Measurements from ENCODE around the gene CCDC71. TPM values are rescaled to one million over a fixed set of nuclear protein-coding genes. Genes with fewer than 3 reads are reported as not detected.

The CCDC71 gene
- 21.8 TPM for polyA plus RNA-seq (2013, experiment 1 of 2; ENCODE audit: insufficient read length)
- polyA plus RNA-seq (2013, experiment 2 of 2; ENCODE audit: insufficient read length), result 16.3 TPM

DNA sequence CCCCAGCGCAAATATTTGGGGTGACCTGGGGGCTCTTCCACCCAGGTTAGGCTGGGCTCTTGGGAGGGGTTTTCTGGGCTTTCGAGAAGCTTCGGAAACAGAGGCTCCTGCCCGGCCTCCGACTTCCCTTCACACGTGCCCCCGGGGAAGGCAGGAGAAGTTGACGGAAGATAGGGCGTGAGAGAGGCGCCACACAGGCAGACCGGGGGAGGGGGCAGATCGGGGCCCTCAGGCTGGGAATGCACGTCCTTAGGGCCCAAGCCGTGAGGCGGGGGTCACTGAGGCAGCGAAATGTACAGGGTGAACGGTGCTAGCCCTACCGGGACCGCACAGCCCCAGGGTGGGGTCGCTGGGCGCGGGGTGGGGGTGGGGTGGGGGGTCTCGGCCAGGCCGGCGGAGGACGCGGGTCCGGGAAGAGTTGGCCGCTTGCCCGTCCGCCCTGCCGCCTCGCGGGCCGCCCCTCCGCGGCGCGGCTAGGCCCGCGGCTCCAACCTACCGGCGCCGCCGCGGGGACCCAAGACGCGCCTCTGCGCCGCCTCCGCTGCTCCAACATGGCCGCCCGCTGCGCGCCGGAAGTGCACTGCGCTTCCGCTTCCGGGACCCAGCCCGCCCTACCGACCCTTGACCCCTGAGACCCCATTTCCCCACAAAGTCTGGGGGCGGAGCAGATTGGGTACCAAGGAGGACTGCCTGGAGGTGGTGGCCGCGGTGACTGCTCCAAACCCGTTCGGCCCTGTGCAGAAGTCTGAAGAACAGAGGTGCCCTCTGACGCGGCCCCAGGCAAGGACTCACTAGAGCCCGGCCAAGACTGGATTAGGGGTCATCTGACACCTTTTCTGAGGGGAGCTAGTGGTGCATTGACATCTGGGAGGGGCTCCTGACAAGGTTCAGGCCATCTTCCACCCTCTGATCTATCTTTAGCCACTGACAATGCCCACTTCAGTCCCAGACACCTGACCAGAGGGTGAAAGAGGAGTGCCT is at the start of gene CCDC71:
CCDC71 (minus strand) TSS at position 561 of the 981 bp plus-strand sequence. CDS start 2,123 bp downstream, outside the sequence.
- DNase-seq, result peak; percentile 71

DNA sequence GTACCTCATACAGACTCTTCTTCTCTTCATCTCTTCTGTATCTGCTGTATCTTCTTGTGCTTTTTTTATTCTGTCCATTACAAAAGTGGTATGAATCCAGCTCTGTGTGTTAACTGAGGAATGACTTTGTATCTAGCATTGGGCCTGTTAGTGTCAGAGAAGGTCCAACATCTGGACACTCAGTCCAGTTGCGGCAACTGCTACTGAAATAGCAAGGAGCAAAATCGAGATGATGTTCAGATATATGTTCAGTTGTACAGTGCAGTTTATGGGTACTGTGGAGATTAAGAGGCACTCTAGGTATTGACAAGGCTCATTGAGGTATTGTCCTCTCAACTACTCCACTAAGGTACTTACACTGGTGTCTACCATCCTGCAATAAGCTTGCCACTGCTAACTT is 47.9 kb upstream of the CCDC71 start:
- DNase-seq, result no peak

DNA sequence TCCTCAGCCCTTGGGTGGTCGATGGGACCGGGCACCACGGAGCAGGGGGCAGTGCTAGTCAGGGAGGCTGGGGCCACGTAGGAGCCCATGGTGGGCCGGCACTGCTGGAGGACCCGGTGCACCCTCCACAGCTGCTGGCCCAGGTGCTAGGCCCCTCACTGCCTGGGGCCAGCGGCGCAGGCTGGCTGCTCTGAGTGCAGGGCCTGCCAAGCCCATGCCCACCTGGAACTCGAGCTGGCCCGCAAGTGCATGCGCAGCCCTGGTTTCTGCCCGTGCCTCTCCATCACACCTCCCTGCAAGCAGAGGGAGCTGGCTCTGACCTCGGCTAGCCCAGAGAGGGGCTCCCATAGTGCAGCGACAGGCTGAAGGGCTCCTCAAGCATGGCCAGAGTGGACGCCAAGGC is 47.4 kb upstream of the CCDC71 start:
- no peak for DNase-seq

DNA sequence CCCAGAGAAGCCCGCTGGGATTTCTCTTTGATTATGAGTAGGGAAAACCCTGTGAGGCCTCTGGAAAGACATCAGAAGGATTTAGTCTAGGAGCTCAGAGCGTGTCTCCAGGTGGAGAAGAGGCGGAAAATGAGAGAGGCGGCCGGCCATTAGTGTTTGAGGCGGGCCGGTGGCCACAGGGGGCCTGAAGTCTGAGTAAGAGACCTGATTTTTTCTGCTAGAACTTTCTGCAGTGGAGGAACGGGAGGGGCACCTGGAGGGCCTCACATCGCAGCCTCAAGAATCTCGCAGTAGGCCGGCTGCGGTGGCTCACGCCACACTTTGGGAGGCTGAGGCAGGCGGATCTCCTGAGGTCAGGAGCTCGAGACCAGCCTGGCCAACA is 33.8 kb upstream of the CCDC71 start:
- DNase-seq, result no peak

DNA sequence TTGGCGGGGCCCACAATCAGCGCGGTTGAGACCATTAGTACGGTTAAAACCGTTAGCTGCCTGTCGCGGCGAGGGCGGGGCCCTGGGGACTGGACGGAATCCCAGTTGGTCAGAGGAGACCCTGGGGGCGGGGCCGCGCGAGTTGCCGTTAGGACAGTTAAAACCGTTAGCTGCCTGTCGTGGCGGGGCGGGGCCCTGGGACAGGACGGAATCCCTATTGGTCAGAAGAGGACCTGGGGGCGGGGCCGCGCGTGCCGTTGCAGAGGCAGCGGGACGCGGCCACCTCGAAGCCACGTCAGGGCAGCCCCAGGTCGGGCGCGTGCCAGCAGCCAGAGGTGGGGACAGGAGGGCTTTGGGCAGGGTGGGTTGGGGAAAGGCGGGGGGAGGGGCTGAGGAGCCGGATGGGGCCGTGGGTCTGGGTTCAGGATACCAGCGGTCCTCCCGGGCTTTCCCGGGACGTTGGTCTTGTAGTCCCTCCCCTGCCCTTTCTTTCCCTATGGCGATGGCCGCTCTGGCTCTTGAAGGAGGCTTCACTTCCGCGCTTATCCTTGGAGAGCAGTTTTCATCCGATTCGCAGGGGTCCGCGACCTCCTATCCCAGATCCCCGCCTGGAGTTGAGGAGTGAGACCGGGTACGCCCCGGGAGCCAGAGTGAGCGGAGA is 33.2 kb upstream of the CCDC71 start:
- peak; percentile 88 for DNase-seq

DNA sequence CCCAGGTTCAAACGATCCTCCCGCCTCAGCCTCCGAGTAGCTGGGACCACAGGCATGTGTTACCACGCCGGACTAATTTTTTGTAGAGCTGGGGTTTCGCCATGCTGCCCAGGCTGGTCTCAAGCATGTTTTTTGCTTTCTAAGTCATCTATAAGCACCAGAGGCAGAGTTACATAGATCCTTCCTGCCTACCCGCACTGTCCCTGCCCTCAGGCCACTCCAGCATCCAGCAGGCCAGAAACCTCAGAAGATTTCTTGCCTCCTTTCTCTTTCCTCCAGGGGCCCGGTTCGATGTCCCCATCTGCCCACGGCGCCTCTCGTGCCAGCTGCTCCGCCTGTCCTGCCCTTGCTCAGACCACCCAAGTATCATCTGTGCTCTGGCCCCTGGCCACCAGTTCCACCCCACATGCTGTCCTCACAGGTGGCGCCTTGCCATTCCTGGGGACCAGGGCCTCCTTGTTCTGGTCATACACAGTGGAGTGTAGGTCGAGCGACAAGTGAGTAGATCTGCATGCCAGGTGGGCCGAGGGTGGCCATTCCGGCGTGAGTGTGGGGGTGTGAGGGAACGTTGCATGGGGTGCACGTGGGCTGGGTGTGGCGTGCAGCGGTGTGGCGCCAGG is 32.6 kb upstream of the CCDC71 start:
- DNase-seq, result no peak

DNA sequence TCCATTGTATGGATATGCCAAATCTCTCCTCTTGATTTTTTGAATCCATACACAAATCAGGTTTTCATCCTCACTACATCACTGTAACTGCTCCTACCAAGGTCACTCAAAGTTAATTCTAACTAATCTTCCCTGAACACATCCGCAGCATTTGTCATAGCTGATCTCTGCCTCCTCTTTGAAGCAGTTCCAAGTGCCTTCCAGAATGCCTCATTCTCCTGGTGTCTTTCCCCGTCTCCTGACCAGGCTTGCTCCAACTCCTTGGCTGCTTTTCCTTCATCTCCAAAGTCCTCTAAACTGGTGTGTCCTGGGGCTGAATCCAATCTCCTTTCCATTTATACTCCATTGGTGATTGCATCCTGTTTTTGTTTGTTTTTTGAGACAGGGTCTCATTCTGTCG is 32.0 kb upstream of the CCDC71 start:
- DNase-seq, result no peak

DNA sequence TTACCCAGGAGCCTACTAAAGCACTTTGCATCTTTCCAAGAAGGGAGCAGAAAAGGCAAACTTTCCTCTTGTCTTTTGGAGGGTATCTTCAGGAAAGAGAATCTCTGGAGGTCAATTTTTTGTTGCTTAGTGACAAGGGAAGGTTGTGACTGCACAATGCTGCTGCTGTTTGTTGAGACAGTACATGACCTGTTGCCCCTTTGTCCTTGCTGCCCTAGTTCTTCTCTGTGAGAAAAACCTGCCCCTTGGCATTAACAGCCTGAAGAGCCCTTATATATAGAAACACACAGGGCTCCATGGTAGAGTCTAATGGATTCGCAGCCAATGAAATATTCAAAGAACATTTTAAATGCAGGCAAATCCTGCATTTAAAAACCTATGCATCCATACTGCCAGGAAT is 25.6 kb upstream of the CCDC71 start:
- DNase-seq, result no peak

DNA sequence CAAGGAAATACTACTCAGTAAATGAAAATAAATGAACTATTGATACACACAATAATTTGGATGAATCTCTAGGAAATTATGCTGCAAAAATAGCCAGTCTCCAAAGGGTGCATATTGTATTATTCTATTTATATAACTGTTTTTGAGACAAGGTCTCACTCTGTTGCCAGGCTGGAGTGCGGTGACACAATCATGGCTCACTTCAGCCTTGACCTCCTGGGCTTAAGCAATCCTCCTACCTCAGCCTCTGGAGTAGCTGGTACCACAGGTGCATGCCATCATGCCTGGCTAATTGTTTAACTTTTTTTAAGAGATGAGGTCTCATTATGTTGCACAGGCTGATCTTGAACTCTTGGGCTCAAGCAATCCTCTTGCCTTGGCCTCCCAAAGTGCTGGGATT is 17.7 kb upstream of the CCDC71 start:
- DNase-seq, result no peak

DNA sequence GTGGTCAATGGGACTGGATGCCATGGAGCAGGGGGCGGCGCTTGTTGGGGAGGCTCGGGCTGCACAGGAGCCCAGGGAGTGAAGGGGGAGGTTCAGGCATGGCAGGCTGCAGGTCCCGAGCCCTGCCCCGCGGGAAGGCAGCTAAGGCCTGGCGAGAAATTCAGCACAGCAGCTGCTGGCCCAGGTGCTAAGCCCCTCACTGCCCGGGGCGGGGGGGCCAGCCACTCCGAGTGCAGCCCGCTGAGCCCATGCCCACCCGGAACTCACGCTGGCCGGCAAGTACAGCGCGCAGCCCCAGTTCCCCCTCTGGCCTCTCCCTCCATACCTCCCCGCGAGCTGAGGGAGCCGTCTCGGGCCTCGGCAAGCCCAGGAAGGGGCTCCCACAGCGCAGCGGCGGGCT is 16.6 kb upstream of the CCDC71 start:
- DNase-seq, result no peak

DNA sequence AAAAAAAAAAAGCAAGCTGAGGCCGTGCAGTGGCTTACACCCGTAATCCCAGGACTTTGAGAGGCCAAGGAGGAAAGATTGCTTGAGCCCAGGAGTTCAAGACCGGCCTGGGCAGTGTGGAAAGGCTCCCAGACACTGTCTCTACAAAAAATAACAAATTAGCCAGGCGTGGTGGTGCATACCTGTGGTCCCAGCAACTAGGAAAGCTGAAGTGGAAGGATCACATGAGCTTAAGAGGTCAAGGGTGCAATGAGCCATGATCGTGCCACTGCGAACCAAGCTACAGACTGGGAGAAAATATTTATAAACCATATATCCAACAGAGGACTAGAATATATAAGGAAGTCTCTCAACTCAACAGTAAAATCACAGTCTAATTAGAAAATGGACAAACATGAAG is 15.2 kb upstream of the CCDC71 start:
- DNase-seq, result no peak

DNA sequence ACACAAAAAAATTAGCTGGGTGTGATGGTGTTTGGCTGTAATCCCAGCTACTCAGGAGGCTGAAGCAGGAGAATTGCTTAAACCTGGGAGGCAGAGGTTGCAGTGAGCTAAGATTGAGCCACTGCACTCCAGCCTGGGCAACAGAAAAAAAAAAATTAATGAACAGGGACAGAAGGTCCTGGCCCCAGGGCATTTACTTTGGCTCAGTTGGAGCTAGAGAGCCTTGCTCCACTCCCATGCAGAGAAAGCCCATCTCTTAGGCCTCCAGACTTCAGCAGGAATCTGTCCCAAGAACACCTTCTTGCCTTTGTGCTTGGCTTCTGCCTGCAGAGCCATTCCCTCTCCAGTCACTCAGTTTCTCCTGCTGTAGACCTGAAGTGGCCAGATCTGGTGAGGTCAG is 14.0 kb upstream of the CCDC71 start:
- no peak for DNase-seq

DNA sequence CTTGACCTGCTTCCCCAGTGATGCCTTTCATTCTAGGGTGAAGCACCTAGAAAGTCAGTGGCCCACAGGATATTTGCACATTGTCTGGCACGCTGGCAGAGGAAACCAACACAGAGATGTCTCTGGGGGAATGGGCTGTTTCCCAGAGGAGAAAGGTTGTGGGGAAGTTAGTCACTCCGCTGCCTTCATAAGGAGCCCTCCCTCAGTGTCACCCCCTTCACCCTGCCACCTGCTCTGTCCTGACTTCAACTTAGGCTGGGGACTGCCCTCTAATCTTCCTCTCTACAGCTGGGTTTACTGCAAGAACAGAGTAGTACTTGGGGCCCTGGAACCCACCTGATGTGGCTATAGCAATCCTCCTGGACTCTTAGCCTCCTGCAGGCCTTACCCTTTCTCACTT is 10.9 kb upstream of the CCDC71 start:
- DNase-seq, result no peak

DNA sequence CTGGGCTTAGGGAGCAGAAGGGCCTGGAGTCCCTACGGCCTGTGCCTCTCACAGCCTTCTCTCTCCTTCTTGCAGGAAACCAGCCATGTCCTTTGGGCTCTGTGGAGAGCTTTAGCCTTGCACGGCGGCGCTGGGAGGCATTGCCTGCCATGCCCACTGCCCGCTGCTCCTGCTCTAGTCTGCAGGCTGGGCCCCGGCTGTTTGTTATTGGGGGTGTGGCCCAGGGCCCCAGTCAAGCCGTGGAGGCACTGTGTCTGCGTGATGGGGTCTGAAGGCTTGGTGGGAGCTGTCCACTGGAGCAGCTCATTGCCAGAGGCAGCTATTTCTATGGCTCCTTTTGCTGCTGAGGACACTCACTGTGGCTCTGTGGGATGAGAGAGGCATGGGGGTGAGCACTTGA is 9.4 kb upstream of the CCDC71 start:
- DNase-seq, result no peak

DNA sequence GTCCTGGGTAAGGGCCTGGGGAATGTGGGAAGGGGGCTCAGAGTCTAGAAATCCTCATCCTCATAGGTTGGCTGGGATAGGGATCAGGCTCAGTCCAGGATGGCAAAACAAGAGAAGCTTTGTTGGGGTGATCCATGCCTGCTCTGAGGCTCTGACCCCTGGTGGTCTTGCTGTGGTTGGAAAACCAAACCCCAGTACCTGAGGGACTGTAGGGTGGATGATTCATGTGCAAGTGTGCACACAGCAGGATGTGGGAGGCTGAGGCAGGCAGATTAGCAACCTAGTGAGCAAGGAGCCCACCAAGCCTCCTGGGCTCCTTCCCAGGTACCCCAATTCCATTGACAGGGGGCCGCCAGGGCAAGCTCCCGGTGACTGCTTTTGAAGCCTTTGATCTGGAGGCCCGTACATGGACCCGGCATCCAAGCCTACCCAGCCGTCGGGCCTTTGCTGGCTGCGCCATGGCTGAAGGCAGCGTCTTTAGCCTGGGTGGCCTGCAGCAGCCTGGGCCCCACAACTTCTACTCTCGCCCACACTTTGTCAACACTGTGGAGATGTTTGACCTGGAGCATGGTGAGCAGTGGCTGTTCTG is 8.4 kb upstream of the CCDC71 start:
- DNase-seq, result no peak

DNA sequence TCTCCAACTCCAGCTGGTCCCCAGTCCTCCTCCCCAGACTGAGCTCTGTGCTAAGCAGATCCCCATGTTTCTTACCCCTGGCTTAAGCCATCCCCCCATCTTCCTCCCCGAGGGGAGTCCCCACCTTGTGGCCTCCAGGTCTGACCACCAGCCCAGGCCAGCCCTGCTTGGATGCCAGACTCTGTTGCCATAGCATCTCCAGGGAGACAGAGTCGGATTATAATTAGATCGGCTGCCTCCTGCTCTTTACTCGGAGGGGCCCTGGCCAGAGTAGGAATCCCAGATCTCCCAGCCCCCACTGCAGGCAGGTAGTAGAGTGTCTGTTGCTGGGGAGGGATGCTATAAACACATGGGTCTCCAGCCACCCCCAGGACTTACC is 7.7 kb upstream of the CCDC71 start:
- DNase-seq, result peak; percentile 16

DNA sequence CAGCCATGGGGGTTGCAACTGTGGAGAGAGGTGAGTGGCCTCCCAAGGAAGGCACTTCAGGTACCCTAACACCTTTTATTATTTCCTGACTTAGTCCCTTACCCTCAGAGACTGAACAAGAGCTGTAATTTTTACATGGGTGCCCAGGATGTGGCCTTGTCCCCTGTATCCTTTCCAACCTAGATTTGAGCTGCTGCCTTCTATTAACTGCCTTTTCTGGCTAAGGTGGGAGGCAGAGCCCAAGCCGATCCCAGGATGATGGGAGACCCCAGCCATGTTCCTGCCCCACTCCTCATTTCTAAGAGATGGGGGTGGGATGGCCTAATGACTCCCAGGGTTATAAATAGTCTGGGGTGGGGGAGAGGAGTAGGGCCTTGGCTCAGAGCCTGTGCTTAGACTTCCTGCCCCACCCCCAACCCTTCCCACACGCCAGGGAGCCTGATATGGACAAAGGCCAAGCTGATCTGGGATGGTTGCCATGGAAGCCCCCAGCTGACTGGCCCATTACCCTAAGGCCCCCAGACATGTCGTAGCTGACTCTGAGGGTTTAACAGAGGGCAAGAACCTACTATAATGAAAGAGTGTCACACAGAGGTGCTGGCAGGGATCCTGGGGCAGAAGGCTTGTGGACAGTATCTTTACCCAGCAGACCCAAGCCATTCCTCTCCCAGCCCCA is 7.1 kb upstream of the CCDC71 start:
- peak; percentile 48 for DNase-seq

DNA sequence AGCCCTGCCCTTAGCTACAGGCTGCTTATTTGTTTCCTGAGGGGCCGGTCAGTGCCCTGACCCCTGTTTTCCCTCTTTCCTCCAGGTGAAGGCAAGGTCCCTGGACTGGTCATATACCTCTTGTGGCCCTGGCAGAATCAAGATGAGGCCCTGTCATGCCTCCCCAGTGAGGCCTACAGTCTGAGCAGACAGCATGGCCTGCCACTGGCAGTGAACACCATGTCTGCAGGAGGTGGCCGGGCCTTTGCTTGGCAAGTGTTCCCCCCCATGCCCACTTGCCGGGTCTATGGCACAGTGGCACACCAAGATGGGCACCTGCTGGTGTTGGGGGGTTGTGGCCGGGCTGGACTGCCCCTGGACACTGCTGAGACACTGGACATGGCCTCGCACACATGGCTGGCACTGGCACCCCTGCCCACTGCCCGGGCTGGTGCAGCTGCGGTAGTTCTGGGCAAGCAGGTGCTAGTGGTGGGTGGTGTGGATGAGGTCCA is 6.5 kb upstream of the CCDC71 start:
- DNase-seq, result no peak

DNA sequence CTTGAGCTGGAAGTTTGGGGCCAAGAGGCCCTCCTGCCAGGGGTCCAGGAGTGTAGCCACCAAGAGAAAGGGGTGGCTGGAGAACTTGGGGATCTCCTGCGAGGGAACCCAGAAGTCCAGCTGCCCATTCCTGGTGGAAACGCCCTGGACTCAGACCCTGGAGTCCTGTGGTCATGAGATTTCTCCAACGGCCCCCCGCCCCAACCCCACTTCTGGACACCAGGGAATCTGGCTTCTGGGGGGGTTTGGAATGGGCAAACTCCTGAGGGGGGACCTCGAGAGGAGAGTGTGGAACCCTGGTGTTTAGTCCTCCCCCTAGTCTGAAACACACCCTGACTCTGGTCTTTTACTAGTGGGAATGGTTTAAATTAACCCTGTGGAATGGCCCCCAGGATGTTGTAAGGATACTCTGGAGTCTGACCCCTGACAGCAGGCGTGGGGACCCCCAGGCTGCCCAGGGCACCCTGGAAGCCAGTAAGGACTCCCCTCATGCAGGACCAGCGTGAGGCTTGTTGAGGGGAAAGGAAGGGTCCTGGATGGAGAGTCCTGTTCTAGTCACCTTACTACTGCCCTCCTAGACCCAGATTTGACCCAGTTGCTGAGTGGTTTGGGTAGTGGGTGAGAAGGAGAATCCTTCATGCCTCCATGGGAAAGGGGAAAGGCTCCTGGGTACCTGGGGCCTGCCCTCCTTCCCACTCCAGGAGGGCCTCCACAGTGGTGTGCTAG is 5.8 kb upstream of the CCDC71 start:
- no peak for DNase-seq

DNA sequence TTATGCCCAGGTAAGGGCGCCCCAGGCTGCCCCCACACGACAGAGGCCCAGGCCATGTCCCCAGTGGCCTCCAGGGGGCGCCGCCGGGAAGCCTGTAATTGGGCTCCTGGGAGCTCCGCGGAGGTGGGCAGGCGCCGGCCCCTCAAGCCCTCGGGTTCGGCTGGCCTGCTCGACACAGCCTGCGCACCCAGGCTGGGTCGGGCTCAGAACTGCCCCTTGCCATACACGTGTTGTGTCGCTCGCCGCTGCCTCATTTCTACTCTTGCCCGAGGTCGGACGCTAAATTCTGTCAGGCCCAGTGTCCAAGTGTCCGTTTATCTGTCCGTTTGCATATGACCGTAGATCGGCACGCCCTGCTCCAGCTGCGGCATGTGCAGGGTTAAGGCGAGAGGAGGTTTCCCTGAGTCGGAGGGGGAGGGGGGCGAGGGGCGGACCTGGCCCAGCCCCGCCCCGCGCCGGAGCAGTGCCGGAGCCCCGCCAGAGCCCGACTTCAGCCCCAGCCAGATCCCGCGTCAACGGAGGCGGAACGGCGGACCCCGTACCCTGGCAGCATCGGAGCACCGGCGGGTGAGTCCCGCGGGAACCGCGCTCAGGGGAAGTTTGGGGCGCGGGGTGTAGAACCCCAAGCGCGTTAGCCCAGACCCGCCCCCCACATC is 5.1 kb upstream of the CCDC71 start, which contains the start of gene KLHDC8B:
KLHDC8B (plus strand) TSS at position 480 of the 656 bp plus-strand sequence. CDS start 1,172 bp downstream, outside the sequence.
- DNase-seq, result peak; percentile 84

DNA sequence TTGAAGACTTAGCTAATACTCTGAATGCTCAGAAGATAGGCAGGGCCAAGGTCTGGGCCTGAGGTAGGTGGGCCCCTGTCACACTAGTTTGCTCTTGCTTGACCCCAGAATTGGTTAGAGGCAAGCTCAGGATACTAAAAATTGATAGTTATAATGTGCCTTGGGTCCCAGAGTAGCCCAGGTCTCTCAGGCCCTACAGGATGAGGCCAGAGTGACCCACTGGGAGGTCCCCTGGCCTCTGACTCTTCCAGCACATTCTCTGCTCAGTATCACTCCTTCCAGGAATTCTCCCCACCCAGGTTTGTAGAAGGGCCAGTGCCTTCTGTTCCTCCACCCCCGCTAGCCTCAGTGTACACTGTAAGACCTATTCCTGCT is 4.6 kb upstream of the CCDC71 start:
- DNase-seq, result no peak
